GM18909 (cell line): ENCODE data around the gene RNF130.

Experiments
- ATAC-seq: cut with Tn5 transposase; IDR thresholded peaks from one replicate; pipeline ENCODE4 v1.9.1; 2021; ENCODE audit warnings: mild to moderate bottlenecking; ENCODE audit not compliant: unreplicated experiment, poor library complexity

RNF130 gene

GRCh38 chr5:180060192-180060591 lies 11.4 kb downstream of the RNF130 start:
- ATAC-seq = no peak

- ATAC-seq = no peak
These were observed 12.2 kb downstream of the RNF130 start for GRCh38 chr5:180059326-180059725.

DNA sequence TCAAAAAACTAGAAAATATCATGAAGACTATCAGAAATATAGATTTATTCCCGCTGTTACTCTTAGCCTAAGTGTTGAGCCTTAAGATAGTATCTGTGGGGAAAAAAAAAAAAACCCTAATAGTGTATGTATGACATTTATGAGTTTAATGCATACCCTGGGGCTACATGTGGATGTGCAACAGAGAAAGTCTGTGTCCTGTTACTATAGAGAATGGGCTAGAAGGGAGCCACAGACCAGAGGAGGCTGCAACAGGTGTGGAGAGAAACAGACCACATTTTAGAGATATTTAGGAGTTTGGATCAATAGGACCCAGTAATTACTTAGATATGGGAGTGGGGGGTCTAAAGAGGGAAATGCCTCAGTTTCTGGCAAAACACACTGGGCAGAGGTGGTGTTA lies 15.4 kb downstream of the RNF130 start:
- no peak for ATAC-seq

- ATAC-seq = no peak
These were observed 17.3 kb downstream of the RNF130 start for GRCh38 chr5:180054226-180054625.

DNA sequence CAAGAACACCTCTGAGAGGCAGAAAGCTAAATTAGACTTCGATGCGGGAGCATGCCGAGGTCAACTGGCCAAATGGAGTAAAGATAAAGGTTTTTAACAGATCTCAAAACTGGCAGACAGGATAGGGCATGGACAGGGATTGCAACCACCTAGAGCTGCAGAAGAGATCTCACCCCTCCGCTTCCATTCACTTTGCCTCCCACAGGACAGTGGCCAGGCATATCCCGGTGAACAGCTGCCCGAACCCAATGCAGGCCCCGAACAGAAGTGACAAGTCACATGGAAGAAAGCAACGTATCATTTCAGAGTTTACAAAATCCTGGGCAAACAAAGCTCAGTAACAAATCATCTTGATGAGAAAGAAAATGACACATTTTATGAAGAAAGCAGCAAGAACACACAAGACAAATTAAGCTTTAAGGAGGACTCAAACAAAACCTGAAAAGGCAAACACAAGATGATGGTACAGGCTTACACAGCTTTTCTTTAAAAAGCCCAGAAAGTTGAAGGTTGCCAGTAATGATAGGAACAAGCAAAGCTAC lies 18.4 kb downstream of the RNF130 start:
- no peak for ATAC-seq

DNA sequence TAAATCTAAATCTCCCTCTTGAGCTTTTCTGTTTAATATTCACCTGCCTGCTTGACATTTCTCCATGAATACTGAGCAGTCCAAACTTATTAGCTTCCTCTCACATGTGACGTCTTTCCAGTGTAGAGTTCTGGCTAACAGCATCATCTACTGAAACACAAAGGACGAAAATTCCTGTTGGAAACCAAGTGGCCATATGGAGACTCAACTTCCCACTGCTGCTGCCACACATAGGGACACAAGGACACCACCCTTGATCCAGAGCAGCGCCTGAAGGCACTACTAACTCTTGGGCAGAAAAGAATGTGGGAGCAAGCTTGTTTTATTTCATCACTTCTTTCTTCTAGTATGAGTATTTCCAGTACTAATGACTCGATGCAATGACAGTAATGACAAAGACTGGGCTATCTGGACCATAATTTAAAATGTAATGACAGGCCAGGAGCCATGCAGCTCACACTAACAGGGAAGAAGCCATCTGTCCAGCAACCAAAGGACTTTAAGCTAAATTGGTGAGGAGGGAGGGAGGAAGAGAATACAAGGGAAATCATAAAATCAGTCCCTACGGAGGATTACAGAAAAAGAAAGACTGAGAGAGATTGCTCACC lies 19.2 kb downstream of the RNF130 start:
- ATAC-seq = no peak

DNA sequence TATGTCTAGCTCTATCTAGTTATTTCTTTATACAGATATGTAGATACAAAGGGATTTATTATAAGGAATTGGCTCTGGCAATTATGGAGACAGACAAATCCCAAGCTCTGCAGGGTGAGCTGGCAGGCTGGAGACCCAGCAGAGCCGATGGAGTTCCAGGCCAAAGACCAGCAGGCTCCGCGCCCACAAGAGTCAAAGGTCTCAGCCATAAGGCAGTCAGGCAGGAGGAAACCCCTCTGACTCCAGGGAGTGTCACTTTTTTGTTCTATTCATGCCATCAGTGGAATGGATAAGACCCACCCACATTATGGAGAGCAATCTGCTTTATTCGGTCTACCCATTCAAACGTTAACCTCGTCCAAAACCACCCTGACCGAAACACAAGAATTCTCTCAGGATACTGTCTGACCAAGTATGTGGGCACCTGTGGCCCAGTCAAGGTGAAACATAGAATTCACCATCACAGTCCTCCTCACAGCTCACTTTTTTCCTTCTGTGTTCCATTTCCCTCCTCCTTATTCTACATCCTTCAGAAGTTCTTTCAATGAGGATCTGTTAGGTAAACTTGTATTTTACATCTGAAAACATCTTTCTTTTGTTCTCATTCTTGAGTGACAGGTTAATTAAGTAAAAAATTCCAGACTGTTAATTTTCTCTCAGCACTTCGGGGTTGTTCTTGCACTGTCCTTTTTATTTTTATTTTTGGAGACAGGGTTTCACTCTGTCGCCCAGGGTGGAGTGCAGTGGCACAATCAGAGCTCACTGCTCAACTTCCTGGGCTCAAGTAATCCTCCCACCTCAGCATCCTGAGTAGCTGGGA lies 21.2 kb downstream of the RNF130 start:
- ATAC-seq = no peak

- ATAC-seq = no peak
These were observed 22.4 kb downstream of the RNF130 start for GRCh38 chr5:180049185-180049548.

- no peak for ATAC-seq
These were observed 23.9 kb downstream of the RNF130 start for GRCh38 chr5:180047667-180048066.

DNA sequence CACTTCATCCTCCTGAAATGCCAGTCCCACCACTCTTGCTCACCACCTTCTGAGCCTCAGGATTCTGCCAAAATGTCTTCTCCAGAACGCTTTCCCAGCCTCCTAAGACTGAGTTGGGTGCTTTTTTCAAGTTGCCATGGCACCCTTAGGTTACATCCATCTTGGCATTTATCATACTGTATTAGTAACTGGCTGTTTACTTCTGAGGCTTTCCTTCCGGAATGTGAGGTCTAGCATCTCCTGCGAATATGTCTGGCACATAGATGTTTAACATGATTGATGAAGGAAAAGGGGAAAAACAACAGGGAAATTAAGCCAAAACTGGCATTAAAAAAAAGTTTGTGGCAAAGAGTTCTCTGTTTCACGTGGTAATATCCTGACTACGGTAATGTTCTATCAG lies 24.9 kb downstream of the RNF130 start:
- ATAC-seq = no peak

GRCh38 chr5:180045889-180046499 lies 25.6 kb downstream of the RNF130 start:
- no peak for ATAC-seq

DNA sequence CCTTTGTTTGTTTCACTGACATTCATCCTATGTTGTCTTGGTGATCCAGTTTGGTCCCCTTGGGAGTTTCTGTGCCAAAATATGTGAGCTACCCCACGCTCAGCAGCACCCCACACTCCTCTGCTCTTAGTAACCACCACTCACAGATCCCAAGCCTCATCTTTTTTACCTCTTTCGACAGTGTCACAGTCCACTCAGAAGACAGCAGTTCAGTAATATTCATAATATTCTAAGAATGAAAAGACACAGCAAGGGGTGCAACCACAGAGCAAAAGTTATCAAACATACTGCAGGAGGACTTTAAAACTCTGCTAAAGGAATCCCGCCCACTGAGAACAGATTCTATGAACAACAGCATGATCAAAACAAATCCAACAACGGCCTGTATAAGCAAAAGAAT lies 28.2 kb downstream of the RNF130 start:
- ATAC-seq = no peak

- no peak for ATAC-seq
These were observed 30.0 kb downstream of the RNF130 start for GRCh38 chr5:180041301-180042274.

GRCh38 chr5:180040287-180041214 lies 31.0 kb downstream of the RNF130 start:
- ATAC-seq = no peak

DNA sequence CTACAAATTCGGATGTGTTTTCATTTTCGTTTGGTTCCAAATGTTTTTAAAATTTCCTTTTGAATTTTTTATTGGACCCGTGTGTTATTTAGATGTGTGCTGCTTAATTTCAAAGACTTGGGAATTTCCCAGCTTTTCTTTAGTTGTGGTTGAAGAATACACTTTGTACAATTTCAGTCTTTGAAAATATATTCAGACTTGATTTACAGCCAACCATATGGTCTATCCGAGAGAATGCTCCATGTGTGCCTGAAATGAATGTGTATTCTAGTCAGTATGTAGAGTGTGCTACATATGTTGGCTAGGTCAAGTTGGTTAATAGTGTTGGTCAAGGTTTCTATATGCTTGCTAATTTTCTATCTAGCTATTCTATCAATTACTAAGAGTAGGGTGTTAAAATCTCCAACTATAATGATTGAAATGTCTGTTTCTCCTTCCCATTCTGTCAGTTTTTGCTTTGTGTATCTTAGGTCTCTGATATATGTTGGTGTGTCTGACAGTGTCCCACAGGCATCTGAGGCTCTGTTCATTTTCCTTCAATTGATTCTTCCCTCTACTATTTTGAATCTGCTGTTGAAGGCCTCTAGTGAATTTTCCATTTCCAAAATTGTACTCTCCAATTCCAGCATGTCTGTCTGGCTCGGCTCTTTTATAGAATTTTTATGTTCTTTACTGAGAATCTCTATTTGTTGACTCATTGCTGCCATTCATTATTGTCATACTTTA lies 36.2 kb downstream of the RNF130 start:
- no peak for ATAC-seq

DNA sequence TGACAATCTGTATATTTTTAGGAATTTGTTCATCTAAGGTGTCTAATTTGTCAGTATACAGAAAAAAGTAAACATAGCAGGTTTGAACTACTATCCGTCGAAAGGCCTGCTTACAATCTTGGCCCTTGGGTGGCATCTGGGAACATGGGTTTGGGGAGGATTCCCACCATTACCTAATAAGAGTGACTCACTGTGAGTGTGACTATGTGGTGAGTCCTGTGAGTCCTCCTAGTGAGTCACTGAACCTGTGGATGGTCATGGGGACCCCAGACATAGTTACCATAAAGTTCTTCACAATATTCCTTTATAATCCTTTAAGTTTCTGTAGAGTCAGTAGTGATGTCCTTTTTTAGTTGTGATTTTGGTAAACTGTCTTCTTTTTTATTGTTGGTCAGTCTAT lies 37.0 kb downstream of the RNF130 start:
- no peak for ATAC-seq

- ATAC-seq = no peak
These were observed 44.0 kb downstream of the RNF130 start for GRCh38 chr5:180027459-180028089.
